Stomach (tissue), 4 donors: ENCODE results near the gene HSPA4.

ENCODE experiments used
- EP300 ChIP-seq: sonication (generic); formaldehyde crosslinking; IDR thresholded peaks from one replicate; pipeline ENCODE4 v1.6.1; 2017; ENCODE audit warnings: antibody characterized with exemption
- POLR2A ChIP-seq, 4 donors: fragments of 450-650 bp; IDR thresholded peaks; one replicate each; pipeline ENCODE4 v1.6.1; 2016; ENCODE audit warnings: antibody characterized with exemption in 4 of 4, control low read depth in 2 of 4, mild to moderate bottlenecking in 1 of 4, moderate library complexity in 1 of 4
- POLR2AphosphoS5 ChIP-seq, 3 donors: sonication (generic); formaldehyde crosslinking; IDR thresholded peaks; one replicate each; pipeline ENCODE4 v1.6.1; 2016; ENCODE audit warnings: antibody characterized with exemption in 3 of 3
- TF ChIP-seq, protein P1 (sequence below), 7 experiments: fragments of 450-650 bp in 4 of 7; fragments of 200-600 bp in 3 of 7; sonication (generic) in 3 of 7; IDR thresholded peaks; one replicate each; pipeline ENCODE4 v1.5.1; 2016 to 2019; ENCODE audit warnings: antibody characterized with exemption in 7 of 7, control low read depth in 2 of 7, mild to moderate bottlenecking in 1 of 7

DNA sequence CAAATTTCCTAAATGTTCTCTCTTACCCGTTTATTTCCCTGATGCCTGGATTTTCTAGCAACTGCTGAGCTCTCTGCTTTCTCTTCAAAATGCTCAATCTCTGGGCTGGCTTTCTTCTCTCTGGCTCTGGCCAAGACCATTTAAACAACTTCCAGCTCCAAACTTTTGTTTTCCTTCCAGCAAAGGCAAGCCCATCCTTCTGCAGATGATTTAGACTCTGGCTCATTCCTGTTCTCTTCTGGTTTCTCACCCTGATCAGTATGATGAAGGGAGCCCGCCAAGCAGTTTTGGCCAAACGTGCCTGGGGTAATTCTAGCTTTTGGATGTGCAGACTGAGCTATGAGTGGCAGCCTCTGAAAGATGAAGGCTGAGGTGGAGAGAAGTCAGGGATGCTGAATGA, 78.1 kb downstream of the HSPA4 start:
- TF ChIP-seq POLR2AphosphoS5 (IDR thresholded peaks at IDR 0.05): no peak
- TF ChIP-seq POLR2A (IDR thresholded peaks at IDR 0.05): no peak
- TF ChIP-seq, protein P1, sequence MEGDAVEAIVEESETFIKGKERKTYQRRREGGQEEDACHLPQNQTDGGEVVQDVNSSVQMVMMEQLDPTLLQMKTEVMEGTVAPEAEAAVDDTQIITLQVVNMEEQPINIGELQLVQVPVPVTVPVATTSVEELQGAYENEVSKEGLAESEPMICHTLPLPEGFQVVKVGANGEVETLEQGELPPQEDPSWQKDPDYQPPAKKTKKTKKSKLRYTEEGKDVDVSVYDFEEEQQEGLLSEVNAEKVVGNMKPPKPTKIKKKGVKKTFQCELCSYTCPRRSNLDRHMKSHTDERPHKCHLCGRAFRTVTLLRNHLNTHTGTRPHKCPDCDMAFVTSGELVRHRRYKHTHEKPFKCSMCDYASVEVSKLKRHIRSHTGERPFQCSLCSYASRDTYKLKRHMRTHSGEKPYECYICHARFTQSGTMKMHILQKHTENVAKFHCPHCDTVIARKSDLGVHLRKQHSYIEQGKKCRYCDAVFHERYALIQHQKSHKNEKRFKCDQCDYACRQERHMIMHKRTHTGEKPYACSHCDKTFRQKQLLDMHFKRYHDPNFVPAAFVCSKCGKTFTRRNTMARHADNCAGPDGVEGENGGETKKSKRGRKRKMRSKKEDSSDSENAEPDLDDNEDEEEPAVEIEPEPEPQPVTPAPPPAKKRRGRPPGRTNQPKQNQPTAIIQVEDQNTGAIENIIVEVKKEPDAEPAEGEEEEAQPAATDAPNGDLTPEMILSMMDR (IDR thresholded peaks at IDR 0.05): no peak
- no peak for TF ChIP-seq EP300
